Measurements from ENCODE around the gene MALRD1.
"Not testable (repeated sequence)": the region's sequence is repeated elsewhere in the genome, so short reads cannot be mapped to it uniquely, and the experiment has no call there.

DNA sequence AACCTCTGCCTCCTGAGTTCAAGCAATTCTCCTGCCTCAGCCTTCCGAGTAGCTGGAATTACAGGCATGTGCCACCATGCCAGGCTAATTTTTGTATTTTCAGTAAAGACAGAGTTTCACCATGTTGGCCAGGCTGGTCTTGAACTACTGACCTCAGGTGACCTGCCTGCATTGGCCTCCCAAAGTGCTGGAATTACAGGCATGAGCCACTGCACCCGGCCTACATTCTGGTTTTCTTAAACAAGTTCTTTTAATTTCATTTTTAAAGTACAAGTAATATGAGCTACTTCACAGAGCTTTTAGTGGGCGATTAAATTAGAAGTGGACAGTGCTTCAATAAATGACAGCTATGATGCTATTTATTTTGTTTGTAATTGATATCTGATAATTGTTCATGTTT, 721.2 kb downstream of the MALRD1 start:
- TF ChIP-seq POLR2A (IDR thresholded peaks at IDR 0.05); CTCF (IDR thresholded peaks at IDR 0.05); EP300 (IDR thresholded peaks at IDR 0.05; ENCODE audit: low read depth); POLR2AphosphoS5 (IDR thresholded peaks at IDR 0.05): not testable (repeated sequence)
